GM18519 (cell line): ENCODE data around the gene FMN2.

Experiments used
- ATAC-seq: cut with Tn5 transposase; IDR thresholded peaks from one replicate; pipeline ENCODE4 v1.9.1; 2021; ENCODE audit warnings: mild to moderate bottlenecking, moderate library complexity; ENCODE audit not compliant: unreplicated experiment, low FRiP score

FMN2 gene

DNA sequence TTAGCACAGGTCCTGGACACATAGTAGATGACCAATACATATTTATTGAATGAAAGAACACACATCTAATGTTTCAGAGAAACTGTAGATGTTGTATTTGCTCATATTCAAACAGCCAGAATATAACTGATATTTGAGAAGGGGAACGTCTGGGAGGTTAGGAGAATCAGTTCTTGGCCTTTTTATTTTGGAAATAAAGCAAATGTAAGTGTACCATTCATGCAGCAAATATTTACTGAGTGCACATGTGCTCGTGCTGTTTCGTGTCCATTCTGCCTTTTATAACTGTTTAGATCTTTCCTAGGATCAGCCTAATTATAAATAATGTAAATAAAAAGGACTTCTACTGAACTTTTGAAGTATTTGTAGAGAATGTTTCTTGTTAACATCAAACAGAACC is 416.5 kb downstream of the FMN2 start:
- ATAC-seq: no peak

DNA sequence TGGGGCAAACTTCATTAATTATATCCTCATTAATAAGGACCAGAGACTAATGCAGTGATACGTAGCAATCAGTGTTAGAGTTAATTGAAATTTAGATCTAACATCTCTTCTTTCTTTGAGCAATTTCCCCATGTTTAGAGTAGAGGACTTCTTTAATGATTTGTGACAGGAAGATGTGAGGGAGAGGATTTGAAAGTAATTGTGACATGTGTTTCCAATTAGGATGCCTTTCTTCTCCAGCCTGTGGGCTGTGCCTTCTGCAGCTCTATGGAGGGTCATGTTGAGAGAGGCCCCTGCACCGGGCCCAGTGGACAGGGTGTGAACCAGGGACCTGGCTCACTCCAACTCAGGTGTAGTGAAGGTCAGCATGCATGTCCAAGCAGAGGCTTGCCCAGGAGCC is 417.3 kb downstream of the FMN2 start:
- no peak for ATAC-seq

DNA sequence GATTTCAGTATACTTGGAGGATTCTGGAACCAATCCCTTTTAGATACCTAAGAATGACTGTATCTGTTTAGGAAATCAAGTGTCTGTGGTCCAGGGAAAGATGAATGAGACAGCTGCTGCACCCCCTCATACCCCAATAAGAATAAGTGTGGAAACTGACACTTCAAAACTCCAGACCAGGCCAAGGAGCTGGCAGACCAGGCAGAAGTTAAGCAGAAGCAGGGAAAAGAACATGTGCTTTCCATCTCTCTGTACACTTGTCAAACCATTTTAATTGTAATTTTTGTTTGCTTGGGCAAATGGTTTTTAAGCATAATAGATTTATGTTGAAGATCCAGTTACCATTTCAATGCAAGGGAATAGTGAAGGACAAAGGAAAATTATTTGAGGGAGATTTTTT is 420.1 kb downstream of the FMN2 start:
- no peak for ATAC-seq

DNA sequence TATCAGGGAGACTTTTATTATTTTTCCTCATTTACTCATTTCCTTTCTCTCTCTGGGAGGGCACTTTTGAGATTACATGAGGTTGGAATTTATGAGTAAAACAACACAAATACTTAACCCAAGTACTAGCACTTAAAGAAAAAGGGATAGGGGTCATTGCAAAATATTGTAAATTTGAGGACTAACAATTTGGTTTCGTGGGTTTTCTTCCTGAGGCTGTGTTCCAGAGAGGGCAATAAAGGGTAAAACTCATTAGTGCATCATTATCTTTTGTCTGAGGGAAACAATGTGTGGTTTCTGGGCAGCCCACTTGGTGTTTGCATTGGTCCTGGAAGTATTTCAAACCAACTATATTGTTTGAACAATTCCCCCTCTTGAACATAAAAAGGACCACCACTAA is 423.8 kb downstream of the FMN2 start:
- ATAC-seq: no peak

DNA sequence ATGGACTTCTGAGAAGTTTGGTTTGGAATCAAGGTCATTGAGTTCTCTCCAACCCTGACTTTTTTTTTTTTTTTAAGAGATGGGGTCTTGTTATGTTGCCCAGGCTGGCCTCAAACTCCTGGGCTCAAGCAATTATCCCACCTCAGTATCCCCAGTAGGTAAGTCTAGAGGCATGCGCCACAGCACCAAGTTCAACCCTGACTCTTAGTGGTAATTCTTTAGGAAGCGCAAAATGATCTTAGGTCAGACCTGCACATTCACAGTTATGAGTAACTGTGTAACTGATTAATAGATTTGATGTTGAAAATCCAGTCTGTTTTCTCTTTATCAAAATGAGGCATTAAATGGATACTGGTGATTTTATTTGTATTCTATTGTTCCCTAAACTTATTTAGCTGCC is 424.4 kb downstream of the FMN2 start:
- no peak for ATAC-seq

DNA sequence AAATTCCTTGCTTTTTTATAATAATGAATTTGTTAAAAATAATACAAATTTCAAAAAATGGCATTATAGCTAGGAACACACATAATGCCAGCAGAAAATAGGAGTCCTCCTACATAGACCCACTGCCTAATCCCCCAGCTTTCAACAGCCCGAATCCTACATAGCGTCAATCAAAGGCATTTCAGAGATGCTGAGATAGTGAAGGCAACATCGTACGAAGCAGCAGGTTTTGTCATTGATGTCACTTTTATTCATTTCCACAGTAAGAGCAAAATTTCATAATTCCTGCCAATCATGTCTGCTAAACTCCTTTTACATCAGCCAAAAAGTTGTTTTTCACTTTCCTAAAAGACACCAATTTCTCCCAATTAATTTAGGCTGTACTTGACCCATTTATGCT is 426.2 kb downstream of the FMN2 start:
- no peak for ATAC-seq

DNA sequence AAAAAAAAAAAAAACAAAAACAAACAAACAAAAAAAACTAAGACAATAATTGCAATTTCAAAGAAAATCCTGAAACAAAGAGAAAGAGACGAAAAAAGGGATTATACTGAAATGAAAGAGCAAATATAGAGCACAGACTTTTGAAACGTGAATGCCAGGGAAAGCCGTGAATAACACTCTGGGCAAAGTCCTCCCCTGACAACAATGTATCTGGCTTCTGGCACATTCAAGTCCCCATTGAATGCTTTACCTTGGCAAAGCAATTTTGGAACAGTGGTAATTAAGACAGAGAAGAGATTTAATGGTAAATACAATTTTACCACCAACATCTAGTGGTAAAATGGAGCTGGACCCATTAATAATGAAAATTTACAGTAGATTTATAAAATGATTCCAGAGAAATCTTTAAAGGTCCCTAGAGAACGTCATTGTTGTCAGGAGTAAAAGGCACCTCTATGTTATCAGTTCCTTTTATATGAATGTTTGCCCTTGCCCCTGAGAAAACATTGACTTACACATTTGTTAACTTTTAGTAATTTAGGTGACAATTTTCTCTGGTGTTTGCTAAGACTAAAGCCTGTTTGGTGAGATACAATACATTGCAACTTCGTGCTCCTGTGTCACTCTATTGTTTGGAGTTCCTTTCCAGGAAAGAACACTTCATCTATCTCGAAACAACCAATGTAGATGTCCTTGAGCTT is 430.6 kb downstream of the FMN2 start:
- ATAC-seq: no peak

DNA sequence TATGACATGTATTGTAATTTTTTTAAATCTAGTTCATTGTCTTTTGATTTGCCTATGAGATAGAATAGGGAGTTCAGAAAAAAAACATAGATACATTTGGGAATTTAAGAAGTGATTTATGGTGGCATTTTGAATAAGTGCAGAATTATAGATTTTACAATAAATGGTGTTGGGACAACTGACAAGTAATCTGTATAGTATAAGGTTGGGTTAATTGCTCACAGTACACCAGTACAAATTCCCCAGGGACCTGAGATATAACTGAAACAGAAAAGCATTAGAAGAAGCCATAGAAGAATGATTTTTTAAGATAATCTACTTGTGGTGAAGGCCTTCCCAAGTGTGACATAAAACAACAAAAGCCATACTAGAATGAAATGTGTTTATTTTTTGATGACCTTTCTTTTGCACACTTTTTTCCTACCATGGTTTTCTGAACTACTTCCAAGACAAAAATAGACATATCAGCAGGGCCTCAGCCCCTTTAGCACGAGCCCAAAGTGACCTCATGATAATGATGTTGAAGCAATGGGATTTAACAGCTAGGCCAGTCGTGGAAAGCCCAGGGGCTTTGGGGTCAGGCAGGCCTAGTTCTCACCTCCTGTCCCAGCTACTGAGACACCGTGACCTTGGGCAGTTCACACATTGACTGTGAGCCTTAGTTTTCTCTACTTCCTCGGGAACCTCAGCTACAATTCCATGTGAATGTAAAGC is 432.8 kb downstream of the FMN2 start:
- no peak for ATAC-seq
